Vagina (tissue), 2 donors: ENCODE data around the gene ZDHHC5.

Source experiments
- CTCF ChIP-seq, 3 experiments: fragments of 450-650 bp in 2 of 3; fragments of 200-600 bp in 1 of 3; sonication (generic) in 1 of 3; IDR thresholded peaks; one replicate each; pipeline ENCODE4 v1.5.1; 2017 to 2019; ENCODE audit warnings: antibody characterized with exemption in 3 of 3, mild to moderate bottlenecking in 2 of 3, moderate library complexity in 2 of 3
- POLR2A ChIP-seq, 2 donors: fragments of 450-650 bp; IDR thresholded peaks; one replicate each; pipeline ENCODE4 v1.6.1; 2017; ENCODE audit warnings: antibody characterized with exemption in 2 of 2, mild to moderate bottlenecking in 2 of 2, moderate library complexity in 2 of 2

- TF ChIP-seq CTCF (IDR thresholded peaks at IDR 0.05) (no peak), POLR2A (IDR thresholded peaks at IDR 0.05) (no peak)
These were observed 35.8 kb upstream of the ZDHHC5 start for GRCh38 chr11:57632116-57632515.
